Heart right ventricle (tissue), 16 donors: Measurements from ENCODE around the gene KCNIP1. TPM values are rescaled to one million over a fixed set of nuclear protein-coding genes. Genes with fewer than 3 reads are reported as not detected.

Experiments
- ATAC-seq, 8 donors: fragments of 200-7000 bp; cut with Tn5 transposase; one replicate each; pipeline ENCODE4 v1.9.1; 2020; ENCODE audit warnings: mild to moderate bottlenecking in 8 of 8, moderate library complexity in 8 of 8, moderate number of reproducible peaks in 1 of 8
- DNase-seq, 2 donors: peaks; one replicate each; pipeline ENCODE4 v3.0.0-alpha.2; 2020
- H3K27ac ChIP-seq, 10 donors: fragments of 200-600 bp; sonication (generic) in 2 of 10; one replicate each; pipeline versions ENCODE4 v1.5.0 to v1.8.0; 2020 to 2022; ENCODE audit warnings: mild to moderate bottlenecking in 3 of 10
- H3K27me3 ChIP-seq, 7 donors: fragments of 200-600 bp; one replicate each; pipeline ENCODE4 v1.8.0; 2021 to 2022; ENCODE audit warnings: mild to moderate bottlenecking in 2 of 7
- H3K36me3 ChIP-seq, 9 donors: fragments of 200-600 bp; sonication (generic) in 1 of 9; one replicate each; pipeline versions ENCODE4 v1.5.0 to v1.8.0; 2020 to 2022; ENCODE audit warnings: mild to moderate bottlenecking in 2 of 9
- H3K4me1 ChIP-seq, 9 donors: fragments of 200-600 bp; sonication (generic) in 1 of 9; one replicate each; pipeline versions ENCODE4 v1.5.0 to v1.8.0; 2020 to 2022; ENCODE audit warnings: mild to moderate bottlenecking in 4 of 9
- H3K4me3 ChIP-seq, 10 donors: fragments of 200-600 bp; sonication (generic) in 2 of 10; one replicate each; pipeline versions ENCODE4 v1.5.0 to v1.8.0; 2020 to 2022; ENCODE audit warnings: mild to moderate bottlenecking in 7 of 10, moderate library complexity in 2 of 10
- H3K9me3 ChIP-seq, 11 donors: fragments of 200-600 bp in 10 of 11; sonication (generic) in 2 of 11; one replicate each; pipeline versions ENCODE4 v1.5.0 to v1.8.0; 2013 to 2022; ENCODE audit warnings: mild to moderate bottlenecking in 2 of 11, control low read depth in 1 of 11, moderate library complexity in 1 of 11
- WGBS, 2 donors: extraction: QIAGEN DNeasy Blood & Tissue Kit; methylation state at CpG; one replicate each; pipeline ENCODE4 v1.1.7; 2013; ENCODE audit warnings: inconsistent platforms in 1 of 2; 5-methylcytosine and 5-hydroxymethylcytosine counted together
- intact Hi-C, 10 donors: fragments of 100-400 bp; cut with DNase I; formaldehyde crosslinking; loops; one replicate each; pipeline versions ENCODE4 v1.11.1 to v1.14.2; 2022
- polyA plus RNA-seq, 2 donors: library from polyadenylated mRNA; stranded (reverse); fragments of 200-250 nt; gene quantifications; one replicate each; pipeline ENCODE4 v1.2.3, GENCODE V29; 2013
- total RNA-seq, 10 donors: library from RNA; stranded (reverse); fragmentation: NEBNext Ultra II Directional in 3 of 10; extraction: Animal tissue kit (Norgen Biotek cat#: 25700) in 3 of 10; gene quantifications; one replicate each; pipeline versions ENCODE4 v1.2.1 to v1.2.4, GENCODE V29; 2021 to 2023
- TF ChIP-seq, protein P1 (sequence below), 9 donors: fragments of 200-600 bp; sonication (generic) in 2 of 9; IDR thresholded peaks; one replicate each; pipeline versions ENCODE4 v1.5.0 to v1.8.0; 2021 to 2022; ENCODE audit warnings: antibody characterized with exemption in 9 of 9, mild to moderate bottlenecking in 5 of 9, moderate library complexity in 1 of 9
- donor health status: Arrhythmogenic right ventricular cardiomyopathy.
- donor health status: ischemic (EF 13 %, LVEDD 7.1; RV severe dilation, severe dysfunction).
- donor health status: healthy with polysubstance abuse.
- donor health status: DM: no; HTN: yes; CAD: no.
- donor health status: DM: no; HTN: no; CAD: no.
- donor health status: ischemic (EF 25% LVEDD 6.9; RV normal size, moderate dysfunction).
- donor health status: ischemic (EF 25% LVEDD 5.7; RV mildly dilated, moderate dysfunction).
- donor health status: healthy.
- donor health status: DM: yes; HTN: yes; CAD: no.
- donor health status: Ischemic cardiomyopathy.
- donor health status: ischemic (EF 35%, LVEDD 5.7; RV mildly dilated, moderate dysfunction).
- donor health status: nonischemic (EF 11% LVEDD 7.7; RV severe dilation, severe dysfunction).
- donor health status: DM: yes; HTN: yes; CAD: no.
- donor health status: PGD.
- donor health status: ischemic (EF 29% LVEDD 5.4; RV normal size, mild dysfunction).
- donor health status: nonischemic (EF 23%, LVEDD 6.1; RV moderate dilation, normal function).

The KCNIP1 gene
- total and polyA plus RNA-seq, 12 donors: 0.06 to 0.67 (median 0.21) TPM; not detected in 7

- 71 to 79% methylated on average over 3 of the region's 3 CpGs for WGBS, 2 donors
- Histone ChIP-seq H3K4me3 (no peak overlapping the region), H3K36me3 (no peaks in the 10 kb centered on the region), H3K9me3 (no peaks in the 10 kb centered on the region), H3K4me1 (peaks cover 0 to 29% (median 10%) of the 10 kb centered on the region in 9 donors), H3K27me3 (peaks cover 0 to 46% (median 3%) of the 10 kb centered on the region in 7 donors), H3K27ac (no peak overlapping the region)
- ATAC-seq (no peak), DNase-seq (no peak)
- TF ChIP-seq, protein P1, sequence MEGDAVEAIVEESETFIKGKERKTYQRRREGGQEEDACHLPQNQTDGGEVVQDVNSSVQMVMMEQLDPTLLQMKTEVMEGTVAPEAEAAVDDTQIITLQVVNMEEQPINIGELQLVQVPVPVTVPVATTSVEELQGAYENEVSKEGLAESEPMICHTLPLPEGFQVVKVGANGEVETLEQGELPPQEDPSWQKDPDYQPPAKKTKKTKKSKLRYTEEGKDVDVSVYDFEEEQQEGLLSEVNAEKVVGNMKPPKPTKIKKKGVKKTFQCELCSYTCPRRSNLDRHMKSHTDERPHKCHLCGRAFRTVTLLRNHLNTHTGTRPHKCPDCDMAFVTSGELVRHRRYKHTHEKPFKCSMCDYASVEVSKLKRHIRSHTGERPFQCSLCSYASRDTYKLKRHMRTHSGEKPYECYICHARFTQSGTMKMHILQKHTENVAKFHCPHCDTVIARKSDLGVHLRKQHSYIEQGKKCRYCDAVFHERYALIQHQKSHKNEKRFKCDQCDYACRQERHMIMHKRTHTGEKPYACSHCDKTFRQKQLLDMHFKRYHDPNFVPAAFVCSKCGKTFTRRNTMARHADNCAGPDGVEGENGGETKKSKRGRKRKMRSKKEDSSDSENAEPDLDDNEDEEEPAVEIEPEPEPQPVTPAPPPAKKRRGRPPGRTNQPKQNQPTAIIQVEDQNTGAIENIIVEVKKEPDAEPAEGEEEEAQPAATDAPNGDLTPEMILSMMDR (IDR thresholded peaks at IDR 0.05): no peak
- intact Hi-C loops: no loop called here
These were observed 53.5 kb downstream of the KCNIP1 start for GRCh38 chr5:170557314-170557713.

GRCh38 chr5:170559296-170559695, 55.5 kb downstream of the KCNIP1 start:
- WGBS, 2 donors: 75 to 87% methylated on average over 3 of the region's 3 CpGs
- Histone ChIP-seq H3K36me3 (no peaks in the 10 kb centered on the region), H3K27ac (no peak overlapping the region), H3K9me3 (no peaks in the 10 kb centered on the region), H3K27me3 (peaks cover 0 to 30% (median 3%) of the 10 kb centered on the region in 7 donors), H3K4me3 (no peak overlapping the region), H3K4me1 (peaks cover 0 to 11% (median 0%) of the 10 kb centered on the region in 9 donors)
- no peak for ATAC-seq
- intact Hi-C loops: no loop called here
- TF ChIP-seq, protein P1 (IDR thresholded peaks at IDR 0.05): no peak
- DNase-seq: no peak

DNA sequence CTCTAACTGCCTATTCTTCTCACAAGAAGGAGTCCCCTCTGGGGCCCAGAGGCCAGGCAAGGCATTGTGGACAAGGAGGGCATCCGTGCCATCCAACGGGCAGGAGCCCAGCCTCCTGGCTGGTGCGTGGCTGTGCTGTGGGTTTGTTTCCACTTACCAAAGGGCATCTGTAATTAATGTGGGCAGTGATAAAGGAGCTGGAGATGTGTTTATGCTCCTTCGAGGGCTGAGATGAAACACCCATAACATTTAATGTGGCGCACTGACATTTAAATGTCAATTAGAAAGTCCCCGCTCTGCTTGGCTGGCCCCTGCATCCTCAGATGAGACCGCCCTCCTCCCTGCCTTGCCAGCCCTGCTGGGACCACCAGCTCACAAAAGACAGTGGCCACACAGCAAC, 57.1 kb downstream of the KCNIP1 start:
- H3K4me3 ChIP-seq: no peak overlapping the region
- 89 to 93% methylated on average over 7 of the region's 7 CpGs for WGBS, 2 donors

DNA sequence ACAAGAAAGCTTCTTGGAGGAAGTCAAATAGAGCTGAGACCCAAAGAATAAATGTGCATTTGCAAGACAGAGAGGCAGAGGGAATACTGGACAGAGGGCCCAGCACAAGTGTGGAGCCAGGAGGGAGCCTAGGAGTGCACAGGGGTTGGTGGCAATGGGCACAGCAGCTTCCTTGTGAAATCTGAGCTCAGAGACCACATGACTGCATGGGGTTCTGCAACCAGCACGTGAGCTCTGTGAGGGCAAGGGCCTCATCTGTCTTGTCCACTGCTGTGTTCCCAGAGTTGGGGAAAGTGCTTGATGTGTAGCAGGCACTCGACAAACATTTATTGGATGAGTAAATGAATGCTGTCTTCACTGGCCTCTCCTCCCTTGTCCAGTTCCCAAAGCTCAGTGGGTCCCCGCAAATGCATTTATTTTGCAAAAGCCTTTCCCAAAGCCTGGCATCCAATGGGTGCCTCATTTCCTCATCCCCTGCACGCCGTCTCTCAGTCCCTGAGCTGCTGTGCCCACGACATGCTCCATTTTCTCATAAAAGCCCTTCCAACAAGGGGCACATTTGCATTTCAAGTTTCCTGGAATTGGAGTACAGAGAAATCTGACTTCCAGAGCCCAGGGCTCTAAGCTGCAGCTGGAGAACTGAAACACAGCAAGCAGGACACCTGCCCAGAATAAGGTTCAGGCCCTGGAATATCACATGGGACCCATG, 58.5 kb downstream of the KCNIP1 start:
- Histone ChIP-seq H3K4me1 (no peaks in the 10 kb centered on the region), H3K4me3 (no peak overlapping the region), H3K27me3 (peaks cover 0 to 15% (median 0%) of the 10 kb centered on the region in 7 donors), H3K27ac (no peak overlapping the region), H3K9me3 (no peaks in the 10 kb centered on the region), H3K36me3 (no peaks in the 10 kb centered on the region)
- ATAC-seq (no peak), DNase-seq (no peak)
- intact Hi-C loops: no loop called here
- TF ChIP-seq, protein P1 (IDR thresholded peaks at IDR 0.05): no peak
- WGBS, 2 donors: 89 to 90% methylated on average over 6 of the region's 6 CpGs

More for the DNA sequence above, 57.1 kb downstream of the KCNIP1 start:
- TF ChIP-seq, protein P1 (IDR thresholded peaks at IDR 0.05): no peak
- intact Hi-C loops: no loop called here
- no peaks in the 10 kb centered on the region for H3K4me1 ChIP-seq
- H3K27me3 ChIP-seq: peaks cover 0 to 15% (median 0%) of the 10 kb centered on the region in 7 donors
- no peaks in the 10 kb centered on the region for H3K36me3 ChIP-seq
- DNase-seq (no peak), ATAC-seq (no peak)
- no peak overlapping the region for H3K27ac ChIP-seq
- no peaks in the 10 kb centered on the region for H3K9me3 ChIP-seq
